GM12872 (cell line): ENCODE data around the gene SIRT4.
A peak's percentile ranks its signal among the peaks of the same experiment; 100 is the strongest.

Experiments used
- CTCF ChIP-seq: IDR thresholded peaks from 3 replicates; pipeline ENCODE4 v1.5.1; 2011; ENCODE audit warnings: low read depth, mild to moderate bottlenecking, low read length, moderate library complexity; ENCODE audit not compliant: insufficient read depth

SIRT4 gene

GRCh38 chr12:120287491-120287890 is 14.6 kb upstream of the SIRT4 start:
- no peak for TF ChIP-seq CTCF

- no peak for TF ChIP-seq CTCF
These were observed 11.4 kb upstream of the SIRT4 start for GRCh38 chr12:120290609-120291305.

GRCh38 chr12:120292411-120292660 is 9.8 kb upstream of the SIRT4 start:
- TF ChIP-seq CTCF: no peak

- TF ChIP-seq CTCF: no peak
These were observed 9.2 kb upstream of the SIRT4 start, which contains the start of gene RNU4-1 for GRCh38 chr12:120292661-120293531. RNU4-1 (minus strand) TSS chr12:120293237.

- TF ChIP-seq CTCF: peak; percentile 47
These were observed 12.1 kb downstream of the SIRT4 start for GRCh38 chr12:120314220-120314619.

GRCh38 chr12:120316798-120317223 is 14.7 kb downstream of the SIRT4 start:
- no peak for TF ChIP-seq CTCF

GRCh38 chr12:120317224-120318105 is 15.3 kb downstream of the SIRT4 start:
- TF ChIP-seq CTCF: peak; percentile 64
